Activated CD4-positive, alpha-beta T cell treated with anti-CD3 and anti-CD28 coated beads, Interleukin-2, amount 50 U/mL, for 16 hours (primary cell): ENCODE results near the gene TSSK3.
"Not testable (repeated sequence)": the region's sequence is repeated elsewhere in the genome, so short reads cannot be mapped to it uniquely, and the experiment has no call there.

Experiments used
- DNase-seq: peaks from one replicate; pipeline ENCODE4 v3.0.0-alpha.2; 2020

TSSK3 gene

GRCh38 chr1:32339363-32339978, 22.9 kb upstream of the TSSK3 start:
- DNase-seq: peak; percentile 32

GRCh38 chr1:32341186-32341757, 21.1 kb upstream of the TSSK3 start:
- no peak for DNase-seq

GRCh38 chr1:32341971-32342370, 20.4 kb upstream of the TSSK3 start:
- DNase-seq: no peak

- no peak for DNase-seq
Measured at GRCh38 chr1:32342704-32343103, 19.6 kb upstream of the TSSK3 start.

- no peak for DNase-seq
Measured at GRCh38 chr1:32345289-32345827, 17.0 kb upstream of the TSSK3 start.

- no peak for DNase-seq
Measured at GRCh38 chr1:32346532-32347157, 15.7 kb upstream of the TSSK3 start.

- no peak for DNase-seq
Measured at GRCh38 chr1:32349211-32349708, 13.1 kb upstream of the TSSK3 start.

GRCh38 chr1:32350785-32351398, 11.4 kb upstream of the TSSK3 start:
- peak; percentile 71 for DNase-seq

- DNase-seq: peak; percentile 93
Measured at GRCh38 chr1:32351399-32352238, 10.7 kb upstream of the TSSK3 start.

- no peak for DNase-seq
Measured at GRCh38 chr1:32352239-32352745, 10.0 kb upstream of the TSSK3 start.

- no peak for DNase-seq
Measured at GRCh38 chr1:32352831-32353383, 9.4 kb upstream of the TSSK3 start.

GRCh38 chr1:32353431-32353830, 8.9 kb upstream of the TSSK3 start:
- DNase-seq: no peak

- DNase-seq: no peak
Measured at GRCh38 chr1:32353886-32354570, 8.3 kb upstream of the TSSK3 start.

- DNase-seq: not testable (repeated sequence)
Measured at GRCh38 chr1:32355778-32356177, 6.6 kb upstream of the TSSK3 start.

- DNase-seq: no peak
Measured at GRCh38 chr1:32356478-32356877, 5.9 kb upstream of the TSSK3 start.

GRCh38 chr1:32357614-32358013, 4.7 kb upstream of the TSSK3 start:
- DNase-seq: no peak

GRCh38 chr1:32358435-32358834, 3.9 kb upstream of the TSSK3 start:
- DNase-seq: no peak

- DNase-seq: no peak
Measured at GRCh38 chr1:32361308-32361673, 1.0 kb upstream of the TSSK3 start.

GRCh38 chr1:32361674-32362473, 465 bp upstream of the TSSK3 start:
- DNase-seq: no peak

- DNase-seq: no peak
Measured at GRCh38 chr1:32363713-32364112, 1.4 kb downstream of the TSSK3 start.

- DNase-seq: no peak
Measured at GRCh38 chr1:32364836-32365235, 2.5 kb downstream of the TSSK3 start.
